Measurements from ENCODE around the gene NR4A3.

DNA sequence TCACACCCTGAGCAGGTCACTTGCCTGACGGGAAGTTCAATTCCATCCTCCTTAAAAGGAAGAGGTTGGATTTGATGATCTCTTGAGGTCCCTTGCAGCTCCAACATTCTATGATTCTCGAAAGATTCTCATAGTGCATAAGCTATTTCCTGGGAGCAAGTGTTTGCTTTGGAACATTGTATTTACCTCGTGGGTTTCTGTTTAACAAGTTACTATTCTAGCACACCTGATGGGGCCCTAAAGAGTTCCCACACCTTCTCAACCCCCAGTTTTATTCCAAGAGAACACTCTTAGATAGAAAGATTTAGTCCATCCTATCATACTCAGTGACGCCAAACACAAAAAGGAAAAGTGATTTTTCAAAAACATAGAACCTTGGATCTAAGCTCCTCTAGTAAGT, 23.4 kb downstream of the NR4A3 start:
- TF ChIP-seq, protein P1, sequence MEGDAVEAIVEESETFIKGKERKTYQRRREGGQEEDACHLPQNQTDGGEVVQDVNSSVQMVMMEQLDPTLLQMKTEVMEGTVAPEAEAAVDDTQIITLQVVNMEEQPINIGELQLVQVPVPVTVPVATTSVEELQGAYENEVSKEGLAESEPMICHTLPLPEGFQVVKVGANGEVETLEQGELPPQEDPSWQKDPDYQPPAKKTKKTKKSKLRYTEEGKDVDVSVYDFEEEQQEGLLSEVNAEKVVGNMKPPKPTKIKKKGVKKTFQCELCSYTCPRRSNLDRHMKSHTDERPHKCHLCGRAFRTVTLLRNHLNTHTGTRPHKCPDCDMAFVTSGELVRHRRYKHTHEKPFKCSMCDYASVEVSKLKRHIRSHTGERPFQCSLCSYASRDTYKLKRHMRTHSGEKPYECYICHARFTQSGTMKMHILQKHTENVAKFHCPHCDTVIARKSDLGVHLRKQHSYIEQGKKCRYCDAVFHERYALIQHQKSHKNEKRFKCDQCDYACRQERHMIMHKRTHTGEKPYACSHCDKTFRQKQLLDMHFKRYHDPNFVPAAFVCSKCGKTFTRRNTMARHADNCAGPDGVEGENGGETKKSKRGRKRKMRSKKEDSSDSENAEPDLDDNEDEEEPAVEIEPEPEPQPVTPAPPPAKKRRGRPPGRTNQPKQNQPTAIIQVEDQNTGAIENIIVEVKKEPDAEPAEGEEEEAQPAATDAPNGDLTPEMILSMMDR (IDR thresholded peaks at IDR 0.05), result no peak
- no peak for TF ChIP-seq POLR2A (IDR thresholded peaks at IDR 0.05)

All from right lobe of liver (tissue), 4 donors.